ENCODE results near the gene KYNU.

Gene KYNU

GRCh38 chr2:143068509-143068908 lies 191.0 kb downstream of the KYNU start (continued):
- TF ChIP-seq ZNF280D (tag by site-specific recombination; IDR thresholded peaks at IDR 0.05) = no peak
- no peak for TF ChIP-seq ZBTB11 (tag by site-specific recombination; conservative IDR thresholded peaks at IDR 0.05; ENCODE audit: low read depth)

- Histone ChIP-seq H3K4me3 (ENCODE audit: low read depth, low read length) (no peak overlapping the region), H3K4me1 (ENCODE audit: control insufficient read depth, insufficient read depth, low read length) (no peaks in the 10 kb centered on the region), H3K27ac (ENCODE audit: extremely low read depth, low read depth, low read length) (no peak overlapping the region), H3K9me3 (ENCODE audit: control insufficient read depth, insufficient read depth, low read depth, low read length) (no peaks in the 10 kb centered on the region), H3K36me3 (ENCODE audit: control insufficient read depth in 2 of 2, insufficient read depth in 1 of 2, low read length in 2 of 2) (no peaks in the 10 kb centered on the region)
- no peak for TF ChIP-seq KLF10 (tag by site-specific recombination; IDR thresholded peaks at IDR 0.05)
- no peak for TF ChIP-seq ZNF114 (tag by site-specific recombination; IDR thresholded peaks at IDR 0.05)
- no peak for TF ChIP-seq SP3 (tag by site-specific recombination; IDR thresholded peaks at IDR 0.05)
- no peak for TF ChIP-seq BCL11A (tag by site-specific recombination; IDR thresholded peaks at IDR 0.05; ENCODE audit: low read depth)
- TF ChIP-seq RBAK (tag by site-specific recombination; IDR thresholded peaks at IDR 0.05) = no peak
- POLR2A ChIA-PET = no interaction called here
- CTCF ChIA-PET = interaction anchor here (1.1 to 1.3 kb wide), 2 partner anchors 8 to 40 kb away, joined by 3 to 4 read pairs; no protein-coding TSS in a partner anchor
Measured at GRCh38 chr2:143070704-143071103, 193.2 kb downstream of the KYNU start.

GRCh38 chr2:143071185-143071876 lies 193.9 kb downstream of the KYNU start:
- no peaks in the 10 kb centered on the region for H3K9me3 ChIP-seq (ENCODE audit: control insufficient read depth, insufficient read depth, low read depth, low read length)
- H3K27ac ChIP-seq (ENCODE audit: extremely low read depth, low read depth, low read length) = no peak overlapping the region
- ChIA-PET POLR2A (no interaction called here), CTCF (interaction anchor here (0.7 to 1.3 kb wide), 3 partner anchors 9 to 188 kb away, joined by 3 to 4 read pairs (median 3); no protein-coding TSS in a partner anchor)
- no peak overlapping the region for H3K4me3 ChIP-seq (ENCODE audit: low read depth, low read length)
- H3K36me3 ChIP-seq (ENCODE audit: control insufficient read depth in 2 of 2, insufficient read depth in 1 of 2, low read length in 2 of 2) = no peaks in the 10 kb centered on the region
- no peaks in the 10 kb centered on the region for H3K4me1 ChIP-seq (ENCODE audit: control insufficient read depth, insufficient read depth, low read length)
- TF ChIP-seq CTCF (tag by site-specific recombination; IDR thresholded peaks at IDR 0.05) = no peak
- TF ChIP-seq HOXC10 (CRISPR knock-in tag; IDR thresholded peaks at IDR 0.05) = no peak
- no peak for TF ChIP-seq ZNF639 (tag by site-specific recombination; IDR thresholded peaks at IDR 0.05)
- no peak for TF ChIP-seq ATF2 (tag by site-specific recombination; IDR thresholded peaks at IDR 0.05; ENCODE audit: low read depth)
- no peak for TF ChIP-seq ZNF843 (tag by site-specific recombination; IDR thresholded peaks at IDR 0.05)
- TF ChIP-seq ZSCAN16 (tag by site-specific recombination; IDR thresholded peaks at IDR 0.05) = no peak
- TF ChIP-seq ZNF664 (tag by site-specific recombination; IDR thresholded peaks at IDR 0.05) = no peak
- TF ChIP-seq ZNF202 (tag by site-specific recombination; IDR thresholded peaks at IDR 0.05; ENCODE audit: borderline replicate concordance) = no peak
- TF ChIP-seq ZFP37 (tag by site-specific recombination; IDR thresholded peaks at IDR 0.05) = no peak
- no peak for TF ChIP-seq ZNF26 (tag by site-specific recombination; IDR thresholded peaks at IDR 0.05)

All from HEK293 (cell line).